Colonic mucosa (tissue), 4 donors: Measurements from ENCODE around the gene FBXO48. TPM values are rescaled to one million over a fixed set of nuclear protein-coding genes. Genes with fewer than 3 reads are reported as not detected.
A peak's percentile ranks its signal among the peaks of the same experiment; 100 is the strongest.

Experiments
- DNase-seq: peaks from one replicate; pipeline ENCODE4 v3.0.0-alpha.2; 2020
- H3K27ac ChIP-seq: fragments of 200-600 bp; one replicate; pipeline ENCODE4 v1.8.0; 2021
- H3K27me3 ChIP-seq: fragments of 200-600 bp; one replicate; pipeline ENCODE4 v1.8.0; 2021
- H3K36me3 ChIP-seq: fragments of 200-600 bp; one replicate; pipeline ENCODE4 v1.8.0; 2021
- H3K4me1 ChIP-seq: fragments of 200-600 bp; one replicate; pipeline ENCODE4 v1.8.0; 2021; ENCODE audit warnings: mild to moderate bottlenecking
- H3K4me3 ChIP-seq: fragments of 200-600 bp; one replicate; pipeline ENCODE4 v1.8.0; 2021
- H3K9ac ChIP-seq, 2 donors: one replicate each; pipeline ENCODE4 v1.7.0; 2013; ENCODE audit warnings: control low read depth in 2 of 2, low read depth in 2 of 2, low read length in 2 of 2
- H3K9me3 ChIP-seq: fragments of 200-600 bp; one replicate; pipeline ENCODE4 v1.8.0; 2021
- intact Hi-C: fragments of 100-400 bp; cut with DNase I; formaldehyde crosslinking; loops from one replicate; pipeline ENCODE4 v1.14.1; 2022
- total RNA-seq, 2 donors: library from RNA; stranded (reverse); fragmentation: NEBNext Ultra II Directional in 1 of 2; extraction: Animal tissue kit (Norgen Biotek cat#: 25700) in 1 of 2; gene quantifications; one replicate each; pipeline ENCODE4 v1.2.1, GENCODE V29; 2021
- TF ChIP-seq, protein P1 (sequence below): fragments of 200-600 bp; IDR thresholded peaks from one replicate; pipeline ENCODE4 v1.8.0; 2022; ENCODE audit warnings: antibody characterized with exemption, mild to moderate bottlenecking
- donor health status: healthy.
- donor health status: DM: no; HTN: no; CAD: no.
- donor health status: DM: no; HTN: no; CAD: no.

FBXO48 gene
- total RNA-seq, 2 donors from 2014 or later, result 1.5 to 2.3 TPM

GRCh38 chr2:68471385-68471784 is 4.3 kb upstream of the FBXO48 start:
- Histone ChIP-seq H3K9ac (no peak overlapping the region), H3K27ac (no peak overlapping the region), H3K36me3 (no peaks in the 10 kb centered on the region), H3K27me3 (no peaks in the 10 kb centered on the region), H3K4me1 (no peaks in the 10 kb centered on the region), H3K9me3 (no peaks in the 10 kb centered on the region), H3K4me3 (no peak overlapping the region)
- intact Hi-C loops, result no loop called here
- TF ChIP-seq, protein P1, sequence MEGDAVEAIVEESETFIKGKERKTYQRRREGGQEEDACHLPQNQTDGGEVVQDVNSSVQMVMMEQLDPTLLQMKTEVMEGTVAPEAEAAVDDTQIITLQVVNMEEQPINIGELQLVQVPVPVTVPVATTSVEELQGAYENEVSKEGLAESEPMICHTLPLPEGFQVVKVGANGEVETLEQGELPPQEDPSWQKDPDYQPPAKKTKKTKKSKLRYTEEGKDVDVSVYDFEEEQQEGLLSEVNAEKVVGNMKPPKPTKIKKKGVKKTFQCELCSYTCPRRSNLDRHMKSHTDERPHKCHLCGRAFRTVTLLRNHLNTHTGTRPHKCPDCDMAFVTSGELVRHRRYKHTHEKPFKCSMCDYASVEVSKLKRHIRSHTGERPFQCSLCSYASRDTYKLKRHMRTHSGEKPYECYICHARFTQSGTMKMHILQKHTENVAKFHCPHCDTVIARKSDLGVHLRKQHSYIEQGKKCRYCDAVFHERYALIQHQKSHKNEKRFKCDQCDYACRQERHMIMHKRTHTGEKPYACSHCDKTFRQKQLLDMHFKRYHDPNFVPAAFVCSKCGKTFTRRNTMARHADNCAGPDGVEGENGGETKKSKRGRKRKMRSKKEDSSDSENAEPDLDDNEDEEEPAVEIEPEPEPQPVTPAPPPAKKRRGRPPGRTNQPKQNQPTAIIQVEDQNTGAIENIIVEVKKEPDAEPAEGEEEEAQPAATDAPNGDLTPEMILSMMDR, result no peak
- no peak for DNase-seq

DNA sequence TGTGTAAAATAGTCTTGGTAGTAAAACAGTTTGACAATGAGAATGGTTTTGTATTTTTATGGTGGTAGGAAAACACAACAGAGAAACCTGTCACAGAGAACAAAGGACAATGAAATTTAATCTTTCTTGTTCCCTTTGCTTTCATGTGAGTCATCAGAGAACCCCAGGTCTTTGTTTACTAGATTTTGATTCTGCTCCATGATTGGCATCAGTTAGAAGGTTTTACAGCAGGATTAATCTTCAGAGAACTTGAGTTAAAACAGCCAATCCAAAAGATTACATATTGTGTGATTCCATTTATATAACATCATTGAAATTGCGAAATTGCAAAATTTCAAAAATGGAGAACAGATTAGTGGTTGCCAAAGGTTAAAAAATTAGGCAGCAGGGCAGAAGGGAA is 2.8 kb upstream of the FBXO48 start:
- Histone ChIP-seq H3K27ac (no peak overlapping the region), H3K36me3 (no peaks in the 10 kb centered on the region), H3K4me1 (peaks cover 5% of the 10 kb centered on the region), H3K27me3 (no peaks in the 10 kb centered on the region), H3K9ac (no peak overlapping the region), H3K9me3 (no peaks in the 10 kb centered on the region), H3K4me3 (no peak overlapping the region)
- DNase-seq, result no peak
- intact Hi-C loops, result loop anchor here (10.0 kb wide), 1 partner anchor 445 kb away; no protein-coding TSS in a partner anchor
- TF ChIP-seq, protein P1, result no peak

GRCh38 chr2:68468801-68469200 is 1.7 kb upstream of the FBXO48 start:
- intact Hi-C loops, result loop anchor here (10.0 kb wide), 1 partner anchor 446 kb away; no protein-coding TSS in a partner anchor
- H3K9me3 ChIP-seq, result no peaks in the 10 kb centered on the region
- DNase-seq, result no peak
- no peaks in the 10 kb centered on the region for H3K36me3 ChIP-seq
- no peaks in the 10 kb centered on the region for H3K27me3 ChIP-seq
- H3K9ac ChIP-seq, result no peak overlapping the region
- no peak overlapping the region for H3K27ac ChIP-seq
- TF ChIP-seq, protein P1, result no peak
- H3K4me1 ChIP-seq, result peaks cover 5% of the 10 kb centered on the region
- no peak overlapping the region for H3K4me3 ChIP-seq

GRCh38 chr2:68466778-68467076 is 367 bp downstream of the FBXO48 start:
- intact Hi-C loops, result loop anchor here (10.0 kb wide), 1 partner anchor 448 kb away; no protein-coding TSS in a partner anchor
- Histone ChIP-seq H3K4me1 (peaks cover 5% of the 10 kb centered on the region), H3K27ac (peak overlapping the region; percentile 82), H3K36me3 (no peaks in the 10 kb centered on the region), H3K4me3 (peak overlapping the region; percentile 80), H3K27me3 (no peaks in the 10 kb centered on the region), H3K9ac (peak overlapping the region; percentile 86 to 94), H3K9me3 (no peaks in the 10 kb centered on the region)
- TF ChIP-seq, protein P1, result no peak
- no peak for DNase-seq

- Histone ChIP-seq H3K9ac (peak overlapping the region; percentile 86 to 94), H3K9me3 (no peaks in the 10 kb centered on the region), H3K36me3 (no peaks in the 10 kb centered on the region), H3K27ac (peak overlapping the region; percentile 82), H3K4me1 (peaks cover 5% of the 10 kb centered on the region), H3K4me3 (peak overlapping the region; percentile 80), H3K27me3 (no peaks in the 10 kb centered on the region)
- intact Hi-C loops, result loop anchor here (10.0 kb wide), 1 partner anchor 448 kb away; no protein-coding TSS in a partner anchor
- TF ChIP-seq, protein P1, result no peak
- DNase-seq, result no peak
Measured at GRCh38 chr2:68466361-68466777, 725 bp downstream of the FBXO48 start.
